KG1 (cell line): Measurements from ENCODE around the gene KRT40.

Experiments used
- DNase-seq: peaks from one replicate; lab custom pipeline; 2025; lab: John Stamatoyannopoulos, UW

The KRT40 gene

DNA sequence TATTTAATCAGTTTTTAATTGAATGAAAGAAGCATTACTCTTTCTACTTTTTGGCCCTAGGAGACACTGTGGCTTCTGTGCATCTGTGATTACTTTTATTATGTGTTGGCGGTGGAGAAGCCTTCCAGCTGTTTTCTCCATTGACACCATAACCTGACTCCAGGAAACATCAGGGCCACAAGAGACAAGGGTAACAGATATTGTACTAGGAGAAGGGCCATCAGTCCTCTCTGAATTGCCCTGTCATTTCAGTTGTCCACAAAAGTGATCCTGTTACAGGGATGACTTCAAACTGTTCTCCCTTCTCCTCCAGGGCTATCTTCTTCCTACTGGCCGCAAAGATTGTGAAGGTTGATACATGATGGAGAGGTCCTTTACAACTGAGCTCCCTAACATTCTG, 32.0 kb downstream of the KRT40 start:
- DNase-seq: no peak

DNA sequence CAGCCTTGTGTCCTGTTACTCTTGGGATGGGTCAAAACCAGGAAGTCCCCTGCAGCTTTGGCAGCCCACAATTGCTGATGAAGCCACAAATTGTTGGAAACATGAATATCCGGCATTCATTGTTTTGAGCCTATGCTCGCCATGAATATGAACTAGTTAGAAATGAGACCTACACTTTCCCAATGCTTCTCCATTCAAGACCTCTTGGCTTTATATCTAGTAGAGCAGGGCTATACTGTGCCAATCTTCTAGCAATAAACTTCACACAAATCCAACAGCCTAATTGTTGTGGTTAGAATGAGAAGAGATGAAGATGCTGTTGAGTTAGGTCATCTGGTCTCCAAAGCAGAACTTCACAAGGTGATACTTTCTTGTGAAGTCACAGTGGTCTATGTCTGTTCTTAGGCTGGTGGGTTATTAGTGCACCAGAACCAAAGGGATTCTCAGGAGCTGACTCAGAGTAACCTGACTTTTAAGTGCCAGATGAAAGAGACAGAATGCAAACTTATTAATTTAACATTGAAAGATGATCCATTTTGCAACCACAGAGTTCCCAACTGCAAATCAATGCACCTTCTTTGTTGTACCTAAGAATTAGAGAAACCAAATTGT, 33.0 kb downstream of the KRT40 start:
- DNase-seq: no peak

DNA sequence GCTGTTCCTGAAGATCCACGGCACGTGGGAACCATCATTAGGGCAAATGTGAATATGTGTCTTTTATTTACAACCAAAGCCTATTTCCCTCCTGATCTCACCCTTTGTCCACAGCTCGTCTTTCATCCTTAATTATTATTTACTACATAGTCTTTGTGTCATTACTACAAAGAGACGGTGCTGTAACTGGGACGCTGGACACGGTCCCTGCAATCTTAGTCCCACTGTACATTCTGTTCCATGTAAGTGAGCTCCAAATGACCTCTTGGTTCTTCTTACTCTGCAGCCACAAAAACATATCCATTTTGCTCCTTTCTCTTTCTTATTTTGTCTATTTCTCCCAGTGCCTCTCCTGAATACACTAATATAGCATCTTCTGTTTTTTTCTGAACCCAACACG, 34.0 kb downstream of the KRT40 start:
- DNase-seq: no peak

- DNase-seq: no peak
Measured at GRCh38 chr17:40949418-40949817, 34.7 kb downstream of the KRT40 start.

DNA sequence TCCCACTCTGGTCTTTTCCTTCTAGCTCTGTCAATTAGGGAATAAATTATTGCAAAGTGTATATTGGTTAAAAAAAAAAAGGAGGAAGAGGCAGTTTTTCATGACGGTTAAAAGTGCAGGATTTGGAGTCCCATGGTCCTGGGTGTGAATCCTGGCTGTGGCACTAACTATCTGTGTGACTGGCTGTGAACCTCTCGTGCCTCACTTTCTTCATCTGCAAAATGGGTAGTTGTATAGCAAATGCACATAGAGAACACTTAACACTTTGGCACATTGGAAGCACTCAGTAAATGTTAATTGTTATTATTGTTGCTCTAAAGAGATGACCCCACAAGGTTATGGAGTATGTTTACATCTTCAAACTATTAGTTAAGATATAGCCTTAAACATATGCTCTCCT, 36.2 kb downstream of the KRT40 start:
- DNase-seq: no peak

DNA sequence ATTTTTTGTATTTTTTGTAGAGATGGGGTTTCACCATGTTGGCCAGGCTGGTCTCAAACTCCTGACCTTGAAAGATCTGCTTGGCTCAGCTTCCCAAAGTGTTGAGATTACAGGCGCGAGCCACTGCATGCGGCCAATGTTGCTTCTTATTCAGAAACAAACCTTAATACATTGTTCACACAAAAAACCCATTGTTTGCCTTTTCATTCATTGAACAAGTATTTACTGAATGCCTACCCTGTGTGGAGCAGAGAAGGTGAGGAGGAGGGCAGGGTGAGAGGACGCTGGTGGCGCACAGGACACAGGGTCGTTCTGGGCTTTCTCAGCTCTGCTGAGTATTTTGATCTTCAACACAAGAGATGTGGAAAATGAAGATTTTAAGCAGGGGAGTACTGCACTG, 38.7 kb downstream of the KRT40 start:
- DNase-seq: no peak

DNA sequence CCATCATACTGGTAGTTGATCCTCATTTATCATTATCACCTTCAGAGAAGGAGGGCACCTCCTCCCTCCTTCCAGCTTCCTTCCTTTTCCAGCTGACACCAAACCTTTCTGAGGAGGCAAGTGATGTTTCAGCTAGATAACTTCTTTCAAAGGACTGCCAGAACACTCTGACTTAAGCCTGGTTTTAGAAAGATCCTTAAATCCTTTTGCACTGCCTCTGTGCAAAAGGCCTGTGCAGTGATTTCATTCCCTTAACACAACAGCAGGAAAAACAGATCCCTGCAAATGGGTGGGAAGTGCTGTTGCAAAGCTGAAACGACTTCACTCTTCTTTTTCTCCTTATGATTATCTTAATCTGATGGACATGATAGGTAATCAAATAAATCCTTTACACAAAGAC, 39.6 kb downstream of the KRT40 start:
- DNase-seq: no peak

DNA sequence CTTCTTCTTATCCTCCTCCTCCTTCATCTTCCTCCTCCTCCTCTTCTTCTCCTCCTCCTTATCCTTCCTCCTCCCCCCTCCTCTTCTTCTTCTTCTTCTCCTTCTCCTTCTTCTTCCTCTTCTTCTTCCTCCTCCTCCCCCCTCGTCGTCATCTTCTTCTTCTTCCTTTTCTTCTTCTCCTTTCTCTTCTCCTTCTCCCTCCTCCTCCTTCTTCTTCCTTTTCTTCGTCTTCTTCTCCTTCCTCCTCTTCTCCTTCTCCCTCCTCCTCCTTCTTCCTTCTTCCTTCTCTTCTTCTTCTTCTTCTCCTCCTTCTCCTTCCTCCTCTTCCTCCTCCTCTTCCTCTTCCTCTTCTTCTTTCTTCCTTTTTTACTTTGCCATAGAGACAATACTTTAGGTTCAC, 41.6 kb downstream of the KRT40 start:
- DNase-seq: no peak

- no peak for DNase-seq
Measured at GRCh38 chr17:40940266-40940665, 43.9 kb downstream of the KRT40 start.

DNA sequence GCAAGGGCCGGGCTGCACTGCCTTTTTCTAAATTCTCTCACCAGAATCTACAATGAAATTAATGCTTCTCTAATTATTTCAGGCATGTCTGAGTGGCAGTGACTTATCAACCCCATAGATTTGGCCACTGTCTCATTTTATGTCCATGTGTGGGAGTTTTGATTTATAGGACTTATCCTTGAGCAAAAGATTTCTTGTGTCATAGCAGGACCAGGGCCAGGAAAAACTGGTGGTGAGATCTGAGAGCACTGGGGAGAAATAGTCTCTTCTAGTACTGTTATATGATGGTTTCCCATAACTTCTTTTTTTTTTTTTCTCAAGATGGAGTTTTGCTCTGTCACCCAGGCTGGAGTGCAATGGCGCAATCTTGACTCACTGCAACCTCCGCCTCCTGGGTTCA, 45.1 kb downstream of the KRT40 start:
- no peak for DNase-seq

DNA sequence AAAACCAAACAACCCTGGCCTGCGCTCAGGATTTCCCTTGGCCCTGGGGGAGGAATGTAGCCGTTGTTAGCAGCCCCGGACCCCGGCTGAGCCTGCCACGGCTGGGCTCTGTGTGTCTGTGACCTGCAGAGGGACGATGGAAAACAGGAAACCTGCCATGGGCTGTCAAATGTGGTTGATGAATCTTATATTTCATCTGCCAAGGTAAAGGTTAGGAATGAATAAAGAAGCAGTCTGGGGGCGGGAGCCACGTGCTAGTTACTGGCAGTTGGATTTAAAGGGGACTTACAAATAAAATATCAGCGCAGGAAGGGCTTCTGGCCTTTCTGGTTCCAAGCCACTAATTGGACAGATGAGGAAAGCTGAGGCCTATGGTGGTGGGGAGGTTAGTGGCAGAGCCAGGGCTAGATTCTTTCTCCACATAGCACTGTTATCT, 46.7 kb downstream of the KRT40 start, which contains the start of gene KRT23:
Gene KRT23, minus strand, starts transcription at position 263 of the 436 bp plus-strand sequence. CDS start 1,043 bp downstream, outside the sequence.
- DNase-seq: no peak

DNA sequence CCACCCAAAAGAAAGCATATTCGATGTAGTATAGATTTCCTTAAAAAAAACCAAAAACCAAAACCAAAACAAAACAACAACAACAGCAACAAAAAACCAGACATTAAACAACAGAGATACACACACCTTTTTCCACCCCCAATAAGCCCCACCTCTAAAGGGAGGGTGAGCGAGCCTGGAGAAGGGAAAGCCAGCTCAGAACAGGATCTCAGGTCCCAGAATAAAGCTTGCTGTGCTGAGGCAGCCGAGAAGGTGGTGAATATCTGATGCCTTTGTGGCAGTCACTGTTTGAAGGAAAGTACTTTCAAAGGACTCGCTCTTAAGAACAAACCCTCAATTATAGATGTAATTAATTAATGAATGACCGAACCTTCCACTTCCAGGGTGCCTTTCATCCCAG, 47.1 kb downstream of the KRT40 start:
- DNase-seq: no peak

- no peak for DNase-seq
Measured at GRCh38 chr17:40936437-40936971, 47.6 kb downstream of the KRT40 start.

DNA sequence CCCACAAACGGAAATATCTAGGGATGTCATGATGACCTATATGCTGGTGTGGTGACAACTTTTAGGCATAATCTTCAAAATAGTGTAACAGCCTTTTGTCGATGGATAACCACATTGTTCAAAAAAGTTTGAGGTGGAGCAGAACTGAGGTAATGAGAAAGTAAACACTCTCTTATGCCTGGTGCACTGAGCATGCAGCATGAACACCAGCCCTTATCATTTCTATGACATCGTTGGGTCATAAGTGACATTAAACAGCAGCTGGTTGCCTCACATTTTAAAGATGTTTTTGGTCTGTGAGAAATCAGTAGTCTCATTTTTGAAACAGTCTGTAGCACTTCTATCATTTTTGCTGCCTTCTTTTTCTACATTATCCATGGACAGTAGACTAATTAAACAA, 48.5 kb downstream of the KRT40 start:
- no peak for DNase-seq

GRCh38 chr17:40932608-40933007, 51.5 kb downstream of the KRT40 start:
- no peak for DNase-seq

DNA sequence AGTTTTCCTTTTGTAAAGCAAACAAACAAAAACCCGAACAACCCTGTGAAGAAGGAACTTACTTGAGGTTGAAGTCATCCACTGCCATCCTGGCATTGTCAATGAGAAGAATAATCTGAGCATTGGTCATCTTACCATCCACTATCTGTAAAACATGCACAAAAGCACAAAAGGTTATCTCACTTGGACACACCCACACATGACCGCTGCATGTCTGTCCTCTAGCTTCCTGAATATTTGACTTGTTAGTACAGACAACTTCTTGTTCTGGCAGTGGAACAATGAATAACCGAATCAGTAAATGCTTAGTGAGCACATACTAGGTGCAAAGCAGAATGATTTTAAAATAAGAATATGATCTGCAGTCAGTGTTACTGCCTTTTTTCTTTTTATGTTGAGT, 52.8 kb downstream of the KRT40 start:
- no peak for DNase-seq
